GM18909 (cell line): Measurements from ENCODE around the gene EEFSEC.

Experiments used
- ATAC-seq: cut with Tn5 transposase; IDR thresholded peaks from one replicate; pipeline ENCODE4 v1.9.1; 2021; ENCODE audit warnings: mild to moderate bottlenecking; ENCODE audit not compliant: unreplicated experiment, poor library complexity

Gene EEFSEC

GRCh38 chr3:128282380-128283196 is 129.3 kb downstream of the EEFSEC start:
- ATAC-seq, result no peak

GRCh38 chr3:128283421-128283820 is 130.1 kb downstream of the EEFSEC start:
- ATAC-seq, result no peak

- no peak for ATAC-seq
These were observed 132.0 kb downstream of the EEFSEC start for GRCh38 chr3:128285042-128285966.

GRCh38 chr3:128285967-128286321 is 132.7 kb downstream of the EEFSEC start:
- no peak for ATAC-seq

- ATAC-seq, result no peak
These were observed 133.4 kb downstream of the EEFSEC start for GRCh38 chr3:128286691-128287090.

- no peak for ATAC-seq
These were observed 133.9 kb downstream of the EEFSEC start for GRCh38 chr3:128287216-128287615.

GRCh38 chr3:128289534-128289933 is 136.3 kb downstream of the EEFSEC start:
- no peak for ATAC-seq

- no peak for ATAC-seq
These were observed 137.2 kb downstream of the EEFSEC start for GRCh38 chr3:128290484-128290883.

- ATAC-seq, result no peak
These were observed 140.6 kb downstream of the EEFSEC start for GRCh38 chr3:128293930-128294329.

- no peak for ATAC-seq
These were observed 141.8 kb downstream of the EEFSEC start for GRCh38 chr3:128294999-128295468.

GRCh38 chr3:128296469-128297251 is 143.4 kb downstream of the EEFSEC start:
- ATAC-seq, result no peak

GRCh38 chr3:128297401-128298138 is 144.3 kb downstream of the EEFSEC start:
- ATAC-seq, result no peak

- no peak for ATAC-seq
These were observed 148.1 kb downstream of the EEFSEC start for GRCh38 chr3:128301186-128302023.

- no peak for ATAC-seq
These were observed 153.2 kb downstream of the EEFSEC start for GRCh38 chr3:128306481-128306880.

GRCh38 chr3:128307029-128307633 is 153.8 kb downstream of the EEFSEC start:
- no peak for ATAC-seq

GRCh38 chr3:128307781-128308469 is 154.6 kb downstream of the EEFSEC start:
- ATAC-seq, result no peak

- no peak for ATAC-seq
These were observed 155.7 kb downstream of the EEFSEC start for GRCh38 chr3:128309026-128309425.
